ENCODE results near the gene UNG.

DNA sequence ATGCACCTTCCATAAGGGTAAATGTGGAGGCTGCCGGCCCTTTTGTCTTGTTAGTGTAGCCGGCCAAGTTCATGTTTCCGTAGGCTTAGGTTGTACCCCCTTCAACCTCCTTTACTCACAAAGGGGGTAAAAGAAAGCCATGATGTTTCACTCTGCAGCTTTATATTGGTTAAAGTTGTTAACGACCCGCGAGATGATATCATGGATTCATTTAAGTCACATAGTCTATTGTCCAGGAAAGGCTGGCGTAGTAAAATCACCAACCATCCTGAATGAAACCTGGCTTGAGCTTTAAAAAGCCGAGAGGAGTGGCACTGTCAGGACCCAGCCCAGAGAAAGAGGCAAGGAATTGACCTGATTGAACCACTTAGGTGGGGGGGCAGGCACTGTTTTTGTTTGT is 1.3 kb downstream of the UNG start:
- TF ChIP-seq, protein P1, sequence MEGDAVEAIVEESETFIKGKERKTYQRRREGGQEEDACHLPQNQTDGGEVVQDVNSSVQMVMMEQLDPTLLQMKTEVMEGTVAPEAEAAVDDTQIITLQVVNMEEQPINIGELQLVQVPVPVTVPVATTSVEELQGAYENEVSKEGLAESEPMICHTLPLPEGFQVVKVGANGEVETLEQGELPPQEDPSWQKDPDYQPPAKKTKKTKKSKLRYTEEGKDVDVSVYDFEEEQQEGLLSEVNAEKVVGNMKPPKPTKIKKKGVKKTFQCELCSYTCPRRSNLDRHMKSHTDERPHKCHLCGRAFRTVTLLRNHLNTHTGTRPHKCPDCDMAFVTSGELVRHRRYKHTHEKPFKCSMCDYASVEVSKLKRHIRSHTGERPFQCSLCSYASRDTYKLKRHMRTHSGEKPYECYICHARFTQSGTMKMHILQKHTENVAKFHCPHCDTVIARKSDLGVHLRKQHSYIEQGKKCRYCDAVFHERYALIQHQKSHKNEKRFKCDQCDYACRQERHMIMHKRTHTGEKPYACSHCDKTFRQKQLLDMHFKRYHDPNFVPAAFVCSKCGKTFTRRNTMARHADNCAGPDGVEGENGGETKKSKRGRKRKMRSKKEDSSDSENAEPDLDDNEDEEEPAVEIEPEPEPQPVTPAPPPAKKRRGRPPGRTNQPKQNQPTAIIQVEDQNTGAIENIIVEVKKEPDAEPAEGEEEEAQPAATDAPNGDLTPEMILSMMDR (IDR thresholded peaks at IDR 0.05), result no peak
- no peak for TF ChIP-seq POLR2A (IDR thresholded peaks at IDR 0.05)
